Right renal cortex interstitium (tissue), 3 donors: Measurements from ENCODE around the gene BTD. TPM values are rescaled to one million over a fixed set of nuclear protein-coding genes. Genes with fewer than 3 reads are reported as not detected.

Experiments
- DNase-seq, 3 donors: peaks; one replicate each; pipeline ENCODE4 v3.0.0-alpha.2; 2013; ENCODE audit warnings: low read depth in 3 of 3, low spot score in 2 of 3
- polyA plus RNA-seq, 3 donors: library from polyadenylated mRNA; unstranded; fragments of 120-200 nt; gene quantifications; one replicate each; pipeline ENCODE4 v1.2.1, GENCODE V29; 2013; ENCODE audit not compliant: insufficient read length in 3 of 3

The BTD gene
- polyA plus RNA-seq, 3 donors, result 22.4 to 24.9 (median 22.6) TPM

DNA sequence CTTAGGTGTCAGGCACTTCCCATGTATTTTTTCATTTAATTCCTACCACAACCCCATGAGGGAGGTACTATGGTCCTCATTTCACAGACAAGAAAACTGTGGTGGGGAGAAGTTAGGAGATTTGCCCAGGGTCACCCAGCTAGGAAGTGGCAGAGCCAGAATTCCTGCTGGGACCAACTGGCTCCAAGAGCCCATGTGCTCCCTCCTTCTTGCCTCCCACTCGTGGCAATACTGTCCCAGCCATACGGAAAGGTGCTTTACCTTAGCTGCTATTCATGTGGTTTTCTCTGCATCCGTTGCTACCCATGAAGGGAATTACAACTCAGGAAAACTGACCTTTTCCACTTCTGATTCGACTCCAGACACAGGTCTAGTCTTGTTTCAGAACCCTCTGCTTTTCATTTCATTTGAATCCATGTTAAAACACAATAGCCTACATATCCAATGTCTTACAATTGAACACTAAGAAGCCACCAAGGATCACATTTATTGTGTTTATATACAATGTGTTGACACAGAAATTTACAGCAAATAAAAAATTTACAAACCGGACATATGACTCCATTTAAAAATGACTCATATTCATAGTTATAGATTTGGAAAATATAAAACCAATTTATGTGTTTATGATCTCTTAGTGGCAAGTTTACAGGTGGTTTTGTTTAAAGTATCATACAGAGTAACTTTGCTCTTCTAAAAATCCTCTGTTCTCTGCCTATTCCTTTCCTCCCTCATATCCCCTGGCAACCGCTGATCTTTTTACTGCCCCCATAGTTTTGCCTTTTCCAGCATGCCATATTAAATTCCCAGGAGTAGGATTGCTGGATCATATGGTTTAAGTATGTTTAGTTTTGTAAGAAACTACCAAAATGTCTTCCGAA, 58.8 kb downstream of the BTD start:
- no peak for DNase-seq

DNA sequence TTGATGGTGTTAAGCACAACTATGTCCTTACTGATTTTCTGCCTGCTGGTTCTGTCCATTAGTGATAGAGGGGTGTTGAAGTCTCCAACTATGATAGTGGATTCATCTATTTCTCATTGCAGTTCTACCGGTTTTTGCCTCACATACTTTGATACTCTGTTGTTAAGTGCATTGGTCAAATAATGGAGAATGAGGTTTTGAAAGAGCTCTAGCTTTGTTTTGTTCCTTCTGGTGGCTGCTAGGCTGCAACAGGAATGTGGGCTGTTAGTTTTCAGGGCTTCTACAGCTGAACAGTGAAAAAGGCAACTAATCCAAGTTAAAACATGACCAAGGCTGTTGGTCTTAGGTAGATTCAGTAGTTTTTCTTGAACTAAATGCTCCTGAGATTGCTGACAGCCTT, 62.6 kb downstream of the BTD start:
- no peak for DNase-seq

DNA sequence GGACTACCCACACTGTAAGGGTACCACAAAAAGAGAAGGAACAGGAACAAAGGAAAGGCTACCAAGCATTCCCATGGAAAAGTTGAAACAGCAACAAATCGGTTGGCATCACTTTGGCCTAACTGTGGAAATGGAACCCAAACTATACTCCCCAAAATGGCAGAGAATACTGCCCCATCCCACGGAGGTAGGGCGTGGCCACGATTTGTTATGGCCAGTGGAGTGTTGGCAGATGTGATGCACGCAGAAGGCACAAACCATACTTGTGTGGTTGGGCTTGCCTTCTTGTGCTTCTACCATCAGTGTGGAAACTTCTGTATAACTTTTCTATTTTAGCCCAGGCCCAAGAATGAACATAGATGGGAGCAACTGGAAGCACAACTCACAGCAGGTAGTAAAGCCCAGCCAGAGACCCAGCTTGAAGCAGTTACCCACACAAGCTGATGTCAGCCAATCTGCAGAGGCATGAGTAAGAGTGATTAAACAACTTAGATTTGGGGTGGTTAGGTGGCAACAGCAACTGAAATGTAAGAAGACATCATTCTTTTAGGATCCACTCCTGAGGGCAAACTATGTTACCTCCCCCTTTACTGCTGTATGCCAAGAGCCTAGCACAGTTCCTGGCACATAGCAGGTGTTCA, 64.1 kb downstream of the BTD start:
- no peak for DNase-seq

DNA sequence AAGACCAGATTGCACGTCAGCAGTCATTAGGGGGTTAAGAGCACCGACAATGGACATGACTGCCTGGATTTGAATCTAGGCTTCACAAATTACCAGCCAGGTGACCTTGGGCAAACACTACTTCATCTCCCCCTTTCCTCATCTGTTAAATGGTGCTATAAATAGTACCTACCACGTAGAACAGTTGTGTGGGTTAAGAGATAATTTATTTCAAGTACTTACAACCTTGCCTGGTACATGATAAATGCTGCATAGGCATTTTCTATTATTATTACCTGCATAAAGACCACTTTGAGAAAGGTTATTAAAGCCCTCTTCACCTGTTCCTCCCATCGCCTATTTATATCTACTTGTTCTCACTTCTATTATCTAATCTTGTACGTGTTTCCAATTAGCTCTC, 64.7 kb downstream of the BTD start:
- no peak for DNase-seq

DNA sequence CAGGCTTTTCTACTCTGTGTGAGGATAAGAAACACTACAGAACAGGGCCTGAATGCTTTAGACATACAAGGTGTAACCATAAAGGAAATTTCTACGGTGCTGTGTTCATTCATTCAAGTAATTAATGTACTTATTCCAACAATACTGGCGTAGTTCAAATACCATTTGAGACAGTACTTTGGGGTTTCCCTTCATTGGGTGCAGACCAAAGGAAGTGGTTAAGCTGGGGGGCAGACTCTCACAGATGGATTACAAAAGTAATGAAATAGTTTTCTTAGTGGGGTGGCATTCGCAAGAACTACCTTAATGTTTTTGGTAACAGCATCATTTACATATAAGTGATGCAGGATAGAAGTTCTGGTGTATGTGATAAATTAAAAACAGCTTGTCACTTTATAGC, 65.9 kb downstream of the BTD start:
- no peak for DNase-seq

DNA sequence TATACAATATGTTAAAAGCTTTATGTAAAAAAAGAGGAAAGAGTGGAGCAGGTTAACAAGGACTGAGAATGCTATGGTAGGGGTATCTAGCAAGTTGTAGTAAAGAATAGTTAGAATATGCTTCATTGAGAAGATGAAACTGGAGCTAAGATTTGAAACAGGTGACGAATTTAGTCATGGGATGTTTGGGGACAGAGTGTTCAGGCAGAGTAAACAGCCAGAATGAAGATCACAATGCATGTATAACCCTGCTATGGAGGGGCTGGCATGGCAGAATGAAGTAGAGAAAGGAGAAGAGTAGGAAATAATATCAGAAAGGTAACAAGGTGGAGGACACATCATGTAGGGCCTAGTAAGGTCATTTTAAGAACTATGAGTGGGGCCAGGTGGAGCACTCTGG, 72.0 kb downstream of the BTD start:
- DNase-seq, result no peak

DNA sequence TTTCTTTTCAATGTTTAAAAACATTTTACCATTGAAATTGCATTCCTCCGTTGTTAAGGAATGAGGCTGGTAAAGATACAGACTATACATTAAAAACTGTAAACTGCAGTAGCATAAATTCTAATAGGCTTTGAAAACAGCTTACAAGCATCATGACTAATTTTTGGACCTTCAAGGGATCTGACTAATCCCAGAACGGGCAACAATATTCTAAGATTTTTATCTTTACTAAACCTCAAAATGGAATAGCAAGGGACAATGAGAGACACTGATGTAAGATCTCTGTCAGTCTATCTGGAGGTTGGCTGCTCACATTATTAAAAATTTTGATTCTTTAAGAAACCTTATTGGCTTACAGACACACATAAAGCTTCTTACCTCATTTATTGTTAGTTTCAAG, 74.7 kb downstream of the BTD start:
- DNase-seq, result no peak

DNA sequence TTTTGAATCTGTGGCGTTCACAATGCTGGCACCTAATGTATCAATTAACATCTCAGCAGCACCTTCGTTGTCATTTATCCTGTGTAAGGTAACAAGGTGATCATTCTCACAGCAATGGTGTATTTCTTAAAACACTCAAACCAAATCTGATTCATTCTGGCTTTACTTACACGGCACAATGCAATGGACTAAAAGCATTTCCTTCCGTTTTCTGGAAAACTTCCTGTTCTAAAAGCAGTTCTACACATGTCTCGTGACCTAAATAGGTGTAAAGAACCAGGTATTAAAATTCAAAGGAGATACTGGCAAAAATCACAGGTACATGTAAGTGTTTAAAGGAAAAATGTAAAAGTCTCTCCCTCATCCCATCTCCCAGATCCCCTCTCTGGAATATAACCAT, 77.8 kb downstream of the BTD start:
- DNase-seq, result no peak

DNA sequence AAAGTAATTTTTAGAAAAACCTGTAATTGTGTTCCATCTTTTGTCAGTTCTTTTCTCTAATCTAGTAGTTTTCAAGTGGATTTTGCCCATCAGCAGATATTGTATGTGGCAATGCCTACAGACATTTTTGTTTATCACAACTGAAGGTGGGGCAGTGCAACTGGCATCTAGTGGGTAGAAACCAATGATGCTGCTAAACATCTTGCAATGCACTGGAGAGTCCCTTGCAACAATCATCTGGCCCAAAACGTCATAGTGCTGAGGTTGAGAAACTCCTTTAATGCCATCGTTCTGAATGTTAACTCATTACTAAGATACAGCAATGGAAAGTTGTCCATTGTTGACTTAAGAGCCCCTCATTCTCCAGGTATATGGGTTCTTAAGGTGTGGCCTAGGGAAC, 80.1 kb downstream of the BTD start:
- no peak for DNase-seq

DNA sequence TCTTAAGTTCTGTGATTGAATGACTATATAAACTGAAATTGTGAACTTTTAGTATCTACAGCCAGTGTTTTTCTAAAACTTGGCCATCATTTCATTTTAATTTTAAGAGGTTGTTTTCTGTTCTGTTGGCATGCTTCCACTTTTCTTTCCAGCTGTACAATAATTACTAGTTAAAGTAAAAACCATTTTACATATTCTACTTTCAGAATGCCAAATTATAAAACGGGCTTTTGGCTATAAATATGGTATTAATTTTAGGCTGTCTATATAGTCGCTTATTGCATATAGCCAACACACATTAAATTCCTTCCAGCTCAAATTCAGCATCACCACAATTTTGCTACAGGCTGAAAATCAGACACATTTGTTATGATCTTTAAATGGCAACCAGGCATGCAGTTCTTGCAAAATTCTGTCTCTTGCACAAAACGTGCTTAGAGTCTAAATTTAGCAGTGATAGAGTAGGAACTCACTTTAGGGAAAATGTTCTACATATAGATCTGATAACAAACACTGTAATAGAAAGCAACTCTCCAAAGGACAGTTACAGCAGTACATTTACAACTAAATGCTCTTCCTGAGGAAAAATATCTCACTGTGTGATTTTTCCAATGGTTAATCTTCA, 81.1 kb downstream of the BTD start:
- DNase-seq, result no peak

DNA sequence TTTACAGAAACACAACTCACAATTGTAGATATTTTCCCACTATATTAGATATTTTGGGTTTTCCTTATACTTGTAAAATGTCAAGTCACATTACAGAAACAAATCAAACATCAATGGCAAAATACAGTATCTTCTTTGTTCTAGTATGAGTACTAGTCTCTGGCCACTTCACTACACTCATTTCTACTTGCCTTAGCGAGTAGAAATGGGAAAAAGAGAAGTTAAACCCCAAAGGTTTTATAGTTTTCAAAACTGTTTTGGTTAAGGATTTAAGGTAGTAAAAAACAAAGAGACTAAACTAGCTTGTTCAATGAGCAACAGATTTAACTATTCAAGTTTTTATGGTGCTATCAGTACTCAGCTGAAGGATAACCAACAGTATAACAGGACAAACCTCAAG, 81.7 kb downstream of the BTD start:
- no peak for DNase-seq

DNA sequence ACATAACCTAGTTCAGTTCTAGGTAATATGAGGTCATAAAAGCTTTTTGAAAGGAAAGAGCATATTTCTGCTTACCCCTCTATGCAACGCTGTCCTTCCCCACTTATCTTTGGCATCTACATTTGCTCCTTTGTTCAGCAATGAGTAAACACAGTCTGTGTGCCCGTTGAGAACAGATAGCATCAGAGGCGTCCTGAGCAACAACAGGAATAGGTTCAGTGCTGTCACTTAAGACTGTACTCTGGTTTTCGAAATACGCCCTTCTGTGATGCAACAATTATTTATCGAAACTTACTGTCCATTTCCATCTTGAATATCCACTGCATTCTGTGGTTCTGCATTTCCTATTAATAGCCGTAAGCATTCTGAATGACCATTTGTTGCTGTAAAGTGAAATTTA, 84.4 kb downstream of the BTD start:
- no peak for DNase-seq

DNA sequence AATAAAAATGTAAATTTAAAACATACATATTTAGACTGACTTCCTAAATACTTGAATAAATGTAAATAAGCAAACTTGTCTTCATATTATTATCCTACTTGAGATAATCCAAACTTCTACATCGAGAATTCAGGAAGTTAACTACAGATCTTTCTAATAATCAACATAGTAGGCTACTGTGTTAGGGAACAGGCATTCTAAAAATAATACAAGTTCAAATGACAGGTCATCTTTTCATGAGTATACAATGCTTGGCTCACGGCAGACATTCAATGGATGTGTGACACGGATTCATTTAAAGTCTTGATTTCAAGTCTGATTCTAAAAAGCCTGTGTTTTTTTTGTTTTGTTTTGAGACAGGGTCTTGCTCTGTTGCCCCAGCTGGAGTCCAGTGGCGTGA, 88.7 kb downstream of the BTD start:
- DNase-seq, result no peak

DNA sequence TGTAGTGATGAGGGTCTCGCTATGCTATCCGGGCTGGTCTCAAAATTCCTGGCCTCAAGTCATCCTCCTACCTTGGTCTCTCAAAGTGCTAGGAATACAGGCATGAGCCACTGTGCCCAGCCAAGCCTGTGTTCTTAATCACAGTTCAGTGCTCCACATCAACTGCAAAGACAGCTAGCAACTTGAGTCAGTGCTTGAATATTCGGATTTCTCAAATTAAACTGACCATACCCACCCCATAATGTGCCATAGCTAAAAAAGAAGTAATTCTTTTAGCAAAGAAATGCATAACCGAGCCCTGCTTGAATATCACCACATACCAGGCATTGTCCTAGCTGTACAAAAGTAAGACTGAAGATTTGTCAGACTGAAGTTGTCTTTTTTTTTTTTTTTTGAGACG, 89.2 kb downstream of the BTD start:
- DNase-seq, result no peak

DNA sequence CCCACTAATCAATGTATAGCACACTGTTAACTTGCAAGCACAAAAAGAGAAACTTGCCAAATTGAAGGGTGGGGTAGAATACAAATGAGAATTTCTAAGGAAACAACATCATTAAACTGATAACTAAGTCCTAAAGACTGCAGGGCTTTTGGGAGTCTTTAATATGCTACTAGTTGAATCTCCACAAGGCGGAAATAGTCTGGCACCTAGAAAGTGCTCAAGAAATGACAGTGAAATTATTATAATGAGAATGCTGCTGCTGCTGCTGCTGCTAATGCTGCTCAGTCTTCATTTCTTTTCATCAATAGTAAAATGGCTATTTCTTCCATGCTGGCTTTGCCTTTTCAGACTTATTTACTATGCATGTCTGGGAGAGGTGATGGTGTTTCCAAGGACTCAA, 91.8 kb downstream of the BTD start:
- no peak for DNase-seq

DNA sequence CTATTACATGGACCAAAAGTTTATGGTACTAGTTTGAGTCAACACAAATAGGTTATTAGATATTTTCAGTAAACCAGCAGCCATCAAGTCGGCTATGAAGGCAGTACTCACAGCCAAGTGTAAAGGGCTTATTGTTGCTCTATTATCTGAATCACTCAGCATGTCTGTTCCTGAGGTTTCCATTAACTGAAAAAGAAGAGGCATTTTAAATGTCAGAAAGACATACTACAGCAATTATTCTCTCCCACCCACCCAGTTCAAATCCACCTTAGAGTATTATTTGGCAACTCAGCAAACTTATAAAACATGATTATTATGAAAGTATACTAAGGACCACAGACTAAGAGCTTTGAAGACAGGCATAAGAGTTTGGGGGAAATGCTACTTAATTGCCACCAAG, 93.1 kb downstream of the BTD start:
- no peak for DNase-seq

Other genes starting within 250 kb of the BTD start
- gene METTL6, start 174.2 kb upstream of the BTD start, polyA plus RNA-seq, result 10 to 100 TPM; 23.9 to 29.6 (median 29.0) TPM
- gene EAF1, start 174.1 kb upstream of the BTD start, polyA plus RNA-seq, result 10 to 100 TPM; 16.5 to 19.5 (median 18.5) TPM
- gene COLQ, start 80.0 kb upstream of the BTD start, polyA plus RNA-seq, result 1 to 10 TPM; 5.1 to 5.3 (median 5.1) TPM
- 10 to 100 TPM; 20.2 to 25.3 (median 23.2) TPM for gene HACL1, start 176 bp upstream of the BTD start, polyA plus RNA-seq
- gene ANKRD28, start 196.2 kb downstream of the BTD start, polyA plus RNA-seq, result 10 to 100 TPM; 42.7 to 48.5 (median 45.2) TPM